Activated CD4-positive, CD25-positive, alpha-beta regulatory T cell treated with anti-CD3 and anti-CD28 coated beads, Interleukin-2, amount 50 U/mL, for 72 hours (primary cell): ENCODE results near the gene MMP24OS.
A peak's percentile ranks its signal among the peaks of the same experiment; 100 is the strongest.
"Not testable (repeated sequence)": the region's sequence is repeated elsewhere in the genome, so short reads cannot be mapped to it uniquely, and the experiment has no call there.

Source experiments
- DNase-seq: peaks from one replicate; pipeline ENCODE4 v3.0.0; 2021

Gene MMP24OS

DNA sequence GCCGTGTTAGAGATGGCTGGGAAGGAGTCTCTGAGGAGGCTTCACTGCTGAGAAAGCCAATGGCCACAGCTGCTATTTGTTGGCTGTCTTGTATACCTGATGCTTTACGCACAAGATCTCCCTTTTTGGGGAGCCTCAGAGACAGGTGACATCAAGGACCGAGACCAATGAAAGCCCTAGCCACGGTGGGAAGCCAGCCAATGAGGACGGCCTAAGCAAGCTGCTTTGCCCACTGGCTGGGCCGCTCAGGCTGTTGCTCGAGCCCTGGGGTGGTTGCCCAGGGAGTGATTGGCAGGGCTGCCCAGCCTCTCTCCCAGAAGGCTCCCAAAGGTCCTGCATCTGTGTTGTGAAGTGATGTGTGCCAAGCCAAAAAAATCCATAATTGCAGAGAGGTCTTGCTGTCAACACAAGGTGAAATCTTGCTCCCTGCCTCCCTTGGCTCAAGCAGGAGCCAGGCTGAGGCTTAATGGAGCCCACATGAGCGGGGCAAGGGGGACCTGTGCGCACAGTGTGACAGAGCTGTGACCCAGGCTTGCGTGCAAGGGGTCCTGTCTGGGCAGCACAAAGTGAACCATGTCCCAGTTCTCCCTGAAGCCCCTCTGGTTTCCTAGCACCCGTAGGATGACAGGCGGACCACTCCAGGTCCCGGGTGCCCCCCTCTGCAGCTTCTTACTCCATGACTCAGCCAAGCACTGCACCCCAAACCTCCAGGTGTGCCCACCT lies 4.3 kb downstream of the MMP24OS start:
- DNase-seq = no peak

DNA sequence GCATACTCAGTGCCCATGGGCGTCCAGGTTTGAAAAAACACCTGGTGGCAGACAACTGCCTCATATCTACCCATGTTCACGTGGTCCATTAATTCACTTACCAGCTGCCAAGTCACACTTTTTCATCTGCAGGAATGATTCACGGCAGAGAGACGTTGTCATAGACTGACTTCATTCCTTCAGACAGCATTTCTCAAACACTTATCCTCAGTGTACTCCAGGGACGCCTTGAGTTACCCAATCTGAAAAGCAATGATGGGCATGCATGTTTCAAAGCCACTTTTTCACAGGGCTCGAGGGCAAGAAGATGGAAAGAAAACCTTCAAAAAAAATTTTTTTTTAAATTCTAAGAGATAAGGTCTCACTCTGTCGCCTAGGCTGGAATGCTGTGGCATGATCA lies 6.0 kb downstream of the MMP24OS start:
- DNase-seq = no peak

DNA sequence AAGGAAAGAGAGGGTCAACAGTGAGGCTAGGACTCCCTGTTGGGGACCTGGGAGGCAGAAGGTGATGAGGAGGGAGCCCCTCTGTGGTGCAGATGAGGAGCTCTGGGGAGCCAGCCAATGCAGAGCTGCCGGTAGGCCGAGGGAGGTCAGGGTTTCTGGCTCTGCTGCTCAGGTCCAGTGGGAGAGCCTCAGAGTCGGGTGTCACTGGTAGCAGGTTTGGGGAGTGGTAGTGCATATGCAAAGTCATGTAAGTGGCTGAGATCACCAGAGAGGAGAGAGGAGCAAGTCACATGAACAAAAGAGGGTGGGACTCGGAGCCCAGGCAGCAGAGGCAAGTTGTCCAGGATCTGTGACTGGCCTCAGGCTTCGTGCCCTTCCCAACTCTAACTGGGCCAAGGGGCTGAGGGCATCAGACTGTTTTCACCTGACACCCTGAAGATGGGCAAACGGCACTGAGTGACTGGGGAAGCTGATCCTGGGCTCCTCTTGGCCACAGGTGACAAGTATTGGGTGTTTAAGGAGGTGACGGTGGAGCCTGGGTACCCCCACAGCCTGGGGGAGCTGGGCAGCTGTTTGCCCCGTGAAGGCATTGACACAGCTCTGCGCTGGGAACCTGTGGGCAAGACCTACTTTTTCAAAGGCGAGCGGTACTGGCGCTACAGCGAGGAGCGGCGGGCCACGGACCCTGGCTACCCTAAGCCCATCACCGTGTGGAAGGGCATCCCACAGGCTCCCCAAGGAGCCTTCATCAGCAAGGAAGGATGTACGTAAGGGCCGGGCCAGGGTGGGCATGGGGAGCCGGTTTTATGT lies 6.6 kb downstream of the MMP24OS start:
- DNase-seq = no peak

DNA sequence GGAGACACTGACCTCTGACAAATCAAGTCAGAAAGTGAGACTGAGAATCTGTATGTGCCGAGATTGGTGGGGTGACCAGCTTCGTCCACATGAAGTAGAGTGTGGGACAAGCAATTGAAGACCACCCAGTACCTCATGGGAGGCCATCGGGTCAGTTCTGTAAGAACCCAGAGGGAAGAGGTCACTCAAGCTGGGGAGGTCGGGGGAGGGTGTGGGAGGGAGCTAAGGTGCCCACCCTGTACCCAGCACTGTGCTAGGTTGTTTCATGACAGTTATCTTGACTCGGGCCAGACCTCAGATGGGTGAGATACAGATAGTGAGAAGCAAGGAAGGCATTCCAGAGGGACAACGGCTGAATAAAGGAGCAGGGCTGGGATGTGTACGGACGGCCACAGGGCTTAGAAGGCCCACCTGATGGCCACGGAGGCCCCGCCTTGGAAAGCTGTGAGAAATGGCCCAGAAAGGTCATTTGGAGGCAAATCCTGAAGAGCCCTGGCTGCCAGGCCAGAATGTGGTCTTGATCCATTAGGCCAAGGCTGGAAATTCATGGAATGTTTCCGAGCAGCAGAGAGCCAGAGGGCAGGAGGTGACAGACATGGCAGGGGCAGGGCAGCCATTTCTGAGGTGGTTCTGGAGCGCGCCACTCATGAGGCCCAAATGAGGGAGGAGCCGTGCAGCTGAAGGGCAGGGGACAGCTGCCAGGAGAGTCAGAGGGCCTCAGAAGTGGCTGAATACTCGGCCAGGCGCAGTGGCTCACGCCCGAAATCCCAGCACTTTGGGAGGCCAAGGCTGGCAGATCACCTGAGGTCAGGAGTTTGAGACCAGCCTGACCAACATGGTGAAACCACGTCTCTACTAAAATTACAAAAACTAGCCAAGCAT lies 7.7 kb downstream of the MMP24OS start:
- DNase-seq = no peak

DNA sequence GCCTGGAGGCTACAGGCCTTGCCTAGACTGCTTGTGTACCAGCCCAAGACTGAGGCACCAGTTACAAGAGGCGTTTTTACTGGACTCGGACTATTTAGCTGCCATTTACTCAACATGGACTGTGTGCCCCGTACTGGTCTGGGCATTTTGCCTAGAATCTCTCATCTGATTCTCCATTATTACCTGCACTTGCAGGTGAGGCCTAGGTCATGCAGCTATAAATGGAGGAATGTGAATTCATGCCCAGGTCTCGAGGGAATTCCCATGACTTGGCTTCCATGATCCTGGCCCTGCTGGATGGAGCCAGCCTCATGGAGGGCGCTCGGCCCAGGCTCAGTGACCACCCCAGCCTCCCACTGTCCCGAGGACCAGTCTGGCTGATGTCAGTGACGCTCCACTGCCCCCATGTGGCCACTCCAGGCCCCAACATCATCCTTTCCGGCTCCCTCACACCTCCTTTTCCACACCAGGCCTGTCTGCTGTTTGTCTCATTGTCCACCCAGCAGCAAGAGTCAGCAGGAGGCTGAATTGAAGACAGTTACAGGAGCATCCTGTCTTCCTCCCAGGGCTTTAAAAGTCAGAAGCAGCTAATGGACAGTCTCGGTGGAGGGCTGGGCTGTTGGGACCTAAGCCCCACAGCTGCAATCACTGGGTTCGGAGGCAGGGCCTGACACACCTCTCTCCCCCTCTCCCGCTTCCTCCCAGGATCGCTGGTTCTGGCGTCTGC lies 8.7 kb downstream of the MMP24OS start:
- peak; percentile 53 for DNase-seq

DNA sequence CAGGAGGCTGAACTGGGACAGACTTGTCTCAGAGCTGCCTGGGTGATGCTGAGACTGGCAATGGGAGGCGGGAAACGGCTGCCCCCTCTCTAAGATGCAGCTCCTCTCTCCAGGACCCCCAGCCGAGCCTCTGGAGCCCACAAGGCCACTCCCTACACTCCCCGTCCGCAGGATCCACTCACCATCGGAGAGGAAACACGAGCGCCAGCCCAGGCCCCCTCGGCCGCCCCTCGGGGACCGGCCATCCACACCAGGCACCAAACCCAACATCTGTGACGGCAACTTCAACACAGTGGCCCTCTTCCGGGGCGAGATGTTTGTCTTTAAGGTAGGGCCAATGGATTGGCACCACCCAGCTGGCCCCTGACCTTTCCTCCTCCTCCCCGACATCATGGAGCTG lies 10.8 kb downstream of the MMP24OS start:
- DNase-seq = no peak

DNA sequence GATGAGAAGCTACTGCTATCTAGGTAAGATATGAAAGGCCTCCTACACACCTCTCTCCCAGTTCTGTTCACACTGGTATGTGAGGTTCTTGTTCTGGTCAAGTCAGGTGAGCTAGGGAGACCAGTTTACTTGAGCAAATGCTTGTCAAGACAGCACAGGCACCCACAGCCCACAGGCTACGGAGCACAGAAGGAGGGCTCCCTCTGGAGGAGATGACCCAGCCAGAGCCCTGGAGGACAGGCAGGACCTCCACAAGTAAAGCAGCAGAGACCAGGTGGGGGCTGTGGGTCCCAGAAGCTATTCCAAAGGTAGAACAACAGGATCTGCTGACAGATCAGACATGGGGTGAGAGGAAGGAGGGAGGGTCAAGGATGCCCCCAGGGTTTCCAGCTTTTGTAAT lies 13.2 kb downstream of the MMP24OS start:
- DNase-seq = no peak

DNA sequence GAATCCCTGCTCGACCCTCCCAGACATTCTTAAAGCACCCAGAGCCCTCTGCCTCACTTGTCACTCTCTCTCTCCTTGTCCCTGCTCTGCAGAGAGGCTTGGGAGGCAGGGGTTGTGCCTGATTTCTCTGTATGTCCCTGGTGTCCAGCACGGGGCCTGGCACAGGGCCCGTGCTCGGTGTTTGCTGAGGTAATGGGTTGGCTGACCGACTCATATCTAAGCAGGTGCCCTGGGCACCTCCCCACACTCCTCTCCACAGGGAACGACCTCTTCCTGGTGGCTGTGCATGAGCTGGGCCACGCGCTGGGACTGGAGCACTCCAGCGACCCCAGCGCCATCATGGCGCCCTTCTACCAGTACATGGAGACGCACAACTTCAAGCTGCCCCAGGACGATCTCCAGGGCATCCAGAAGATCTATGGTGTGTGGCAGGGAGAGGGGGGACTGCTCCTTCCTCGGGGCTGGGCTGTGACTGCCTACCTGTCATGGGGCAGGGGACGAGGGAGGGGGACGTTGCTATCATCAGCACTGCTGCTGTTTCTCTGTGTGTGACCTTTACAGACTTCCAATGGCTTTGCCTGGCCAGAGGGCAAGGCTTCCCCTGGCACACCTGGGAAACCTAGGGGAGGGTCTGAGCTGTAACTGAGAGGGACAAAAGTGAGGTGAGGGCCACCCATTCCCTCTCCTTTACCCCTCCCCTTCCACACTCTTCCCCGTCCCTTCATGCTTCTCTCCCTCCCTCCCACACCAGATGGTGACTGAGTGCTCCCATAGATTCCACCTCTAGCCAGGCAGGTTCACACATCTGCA lies 14.2 kb downstream of the MMP24OS start:
- no peak for DNase-seq

DNA sequence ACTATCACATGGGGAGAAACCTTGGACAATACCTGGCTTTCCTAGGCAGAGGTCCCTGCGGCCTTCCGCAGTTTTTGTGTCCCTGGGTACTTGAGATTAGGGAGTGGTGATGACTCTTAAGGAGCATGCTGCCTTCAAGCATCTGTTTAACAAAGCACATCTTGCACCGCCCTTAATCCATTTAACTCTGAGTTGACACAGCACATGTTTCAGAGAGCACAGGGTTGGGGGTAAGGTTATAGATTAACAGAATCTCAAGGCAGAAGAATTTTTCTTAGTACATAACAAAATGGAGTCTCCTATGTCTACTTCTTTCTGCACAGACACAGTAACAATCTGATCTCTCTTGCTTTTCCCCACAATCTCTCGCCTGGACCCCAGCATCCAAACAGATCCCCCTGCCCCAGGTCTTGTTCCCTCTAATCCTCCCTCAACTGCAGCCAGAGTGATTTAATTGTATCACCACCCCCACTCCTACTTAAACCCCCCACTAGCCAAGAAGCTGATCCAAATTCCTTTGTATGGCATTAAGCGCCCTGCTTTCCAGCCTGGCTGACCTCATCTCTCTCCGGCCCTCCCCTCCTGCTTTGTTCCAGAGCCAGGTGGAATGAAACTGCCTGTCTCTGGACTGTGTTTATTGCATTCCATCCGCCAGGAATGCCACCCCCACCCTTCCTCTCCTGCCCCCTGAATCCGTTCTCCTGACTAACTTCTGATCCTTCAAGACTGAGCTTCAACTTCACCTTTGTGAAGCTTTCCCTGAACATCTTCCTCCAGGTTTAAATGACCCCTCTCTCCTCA lies 15.0 kb downstream of the MMP24OS start:
- not testable (repeated sequence) for DNase-seq

DNA sequence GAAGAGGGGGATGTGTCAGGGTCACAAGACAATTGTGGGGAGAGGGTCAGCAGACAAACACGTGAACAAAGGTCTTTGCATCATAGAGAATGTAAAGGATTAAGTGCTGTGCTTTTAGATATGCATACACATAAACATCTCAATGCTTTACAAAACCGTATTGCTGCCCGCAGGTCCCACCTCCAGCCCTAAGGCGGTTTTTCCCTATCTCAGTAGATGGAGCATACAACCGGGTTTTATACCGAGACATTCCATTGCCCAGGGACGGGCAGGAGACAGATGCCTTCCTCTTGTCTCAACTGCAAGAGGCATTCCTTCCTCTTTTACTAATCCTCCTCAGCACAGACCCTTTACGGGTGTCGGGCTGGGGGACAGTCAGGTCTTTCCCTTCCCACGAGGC lies 15.6 kb downstream of the MMP24OS start:
- DNase-seq = not testable (repeated sequence)

DNA sequence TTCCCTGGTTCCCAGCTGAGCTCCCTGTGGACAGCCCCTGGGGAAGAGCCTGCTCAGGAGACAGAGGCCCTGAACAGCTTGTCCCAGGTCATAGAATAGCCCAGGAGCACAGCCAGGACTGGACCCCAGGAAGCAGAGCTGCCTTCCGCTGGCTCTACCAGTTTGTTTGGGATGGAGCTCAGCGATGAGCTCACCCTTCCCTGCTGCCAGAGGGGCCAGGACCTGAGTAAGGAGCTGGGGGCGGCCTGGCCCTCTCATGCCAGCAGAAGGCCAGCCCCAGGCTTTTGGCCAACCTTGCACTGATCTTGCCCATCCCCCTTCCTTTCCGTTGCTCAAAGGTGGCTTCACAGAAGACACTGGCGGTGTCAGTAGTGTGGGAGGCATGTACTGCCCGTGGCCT lies 17.5 kb downstream of the MMP24OS start:
- no peak for DNase-seq

DNA sequence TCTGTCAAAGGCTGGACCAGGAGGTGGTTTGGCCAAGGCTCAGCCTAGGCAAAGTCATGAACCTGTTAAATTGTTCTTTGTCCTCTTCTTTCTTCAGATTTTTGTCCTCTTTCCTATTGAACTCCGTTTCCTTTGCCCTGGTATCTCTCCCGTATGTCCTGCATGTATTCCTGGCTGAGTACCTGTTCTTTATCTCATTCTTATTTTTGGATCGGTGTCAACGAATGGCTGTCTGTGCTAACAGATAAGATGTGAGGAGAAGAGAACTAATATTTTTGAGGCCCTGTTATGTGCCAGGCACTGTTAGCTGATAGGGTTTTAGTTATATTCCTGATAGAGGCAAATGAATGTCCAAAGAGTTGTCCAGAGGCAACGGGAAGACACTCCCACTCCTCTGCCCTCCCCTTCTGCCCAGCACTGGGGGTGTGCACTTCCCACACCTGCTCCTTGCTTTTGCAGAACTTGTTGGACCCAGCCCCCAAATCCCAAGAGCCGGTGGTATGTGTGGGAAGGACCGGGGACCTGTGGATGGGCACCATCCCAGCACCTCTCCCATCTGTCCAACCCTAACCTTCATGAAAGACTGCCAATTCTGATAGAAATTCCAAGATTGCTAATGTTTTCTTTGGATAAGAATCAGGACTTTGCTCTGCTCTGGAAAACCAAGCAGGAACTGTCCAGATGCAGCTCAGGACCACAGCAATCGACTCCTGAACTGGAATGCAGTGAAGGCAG lies 20.6 kb downstream of the MMP24OS start:
- DNase-seq = no peak

DNA sequence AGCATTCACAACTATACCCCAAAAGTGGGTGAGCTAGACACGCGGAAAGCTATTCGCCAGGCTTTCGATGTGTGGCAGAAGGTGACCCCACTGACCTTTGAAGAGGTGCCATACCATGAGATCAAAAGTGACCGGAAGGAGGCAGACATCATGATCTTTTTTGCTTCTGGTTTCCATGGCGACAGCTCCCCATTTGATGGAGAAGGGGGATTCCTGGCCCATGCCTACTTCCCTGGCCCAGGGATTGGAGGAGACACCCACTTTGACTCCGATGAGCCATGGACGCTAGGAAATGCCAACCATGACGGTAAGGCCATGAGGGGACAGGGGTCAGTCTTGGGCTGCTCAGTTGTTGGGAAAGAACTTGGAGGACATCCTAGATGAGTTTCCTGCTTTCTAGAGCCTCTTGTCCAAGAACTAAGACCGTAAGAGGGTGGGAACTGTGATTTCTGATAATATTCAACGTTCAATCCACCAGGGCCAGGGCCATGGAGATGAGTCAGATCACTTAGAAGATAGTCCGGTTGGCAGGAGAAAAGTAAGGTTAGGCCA lies 23.4 kb downstream of the MMP24OS start:
- DNase-seq = no peak

DNA sequence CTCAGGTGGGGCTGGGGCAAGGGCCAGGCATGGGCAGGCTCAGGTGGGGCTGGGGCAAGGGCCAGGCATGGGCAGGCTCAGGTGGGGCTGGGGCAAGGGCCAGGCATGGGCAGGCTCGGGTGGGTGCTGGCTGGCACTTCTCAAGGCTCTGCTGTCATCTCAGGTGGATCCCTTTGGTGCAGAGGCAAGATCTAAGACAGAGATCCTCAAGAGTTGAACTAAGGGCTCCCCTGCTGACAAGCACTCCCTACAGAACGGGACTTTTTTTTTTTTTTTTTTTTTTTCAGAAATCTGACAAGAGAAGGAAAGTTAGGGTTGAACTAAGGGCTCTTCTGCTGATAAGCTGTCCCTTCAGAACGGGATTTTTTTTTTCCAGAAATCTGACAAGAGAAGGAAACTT lies 24.9 kb downstream of the MMP24OS start:
- no peak for DNase-seq

DNA sequence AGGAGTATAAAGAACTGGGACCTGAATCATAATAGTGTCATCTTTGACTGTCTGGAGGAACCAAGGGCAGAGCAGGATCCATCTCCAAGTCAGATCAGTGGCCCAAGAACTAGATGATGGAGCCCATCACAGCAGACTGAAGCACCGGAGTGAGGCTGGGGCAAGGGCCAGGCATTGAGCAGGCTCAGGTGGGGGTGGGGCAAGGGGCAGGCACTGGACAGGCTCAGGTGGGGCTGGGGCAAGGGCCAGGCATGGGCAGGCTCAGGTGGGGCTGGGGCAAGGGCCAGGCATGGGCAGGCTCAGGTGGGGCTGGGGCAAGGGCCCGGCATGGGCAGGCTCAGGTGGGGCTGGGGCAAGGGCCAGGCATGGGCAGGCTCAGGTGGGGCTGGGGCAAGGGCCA lies 25.3 kb downstream of the MMP24OS start:
- DNase-seq = not testable (repeated sequence)

DNA sequence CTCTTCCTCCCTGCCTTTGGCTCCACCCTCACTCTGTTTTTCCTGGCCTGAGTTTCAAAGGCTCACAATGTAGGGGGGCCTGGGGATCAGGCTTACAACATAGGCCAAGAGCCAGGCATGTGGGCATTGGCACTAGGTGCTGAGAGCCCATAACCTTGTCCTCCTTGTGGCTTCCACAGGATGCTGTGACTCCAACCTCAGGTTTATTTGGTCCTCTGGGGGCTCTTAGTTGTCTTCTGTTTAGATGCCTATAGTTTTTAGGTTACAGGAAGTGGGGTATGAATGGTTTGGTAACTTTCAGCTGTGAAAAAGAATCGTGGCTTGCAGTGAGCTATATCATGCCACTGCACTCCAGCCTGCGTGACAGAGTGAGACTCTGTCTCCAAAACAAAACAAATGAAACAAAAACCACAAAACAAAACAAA lies 25.9 kb downstream of the MMP24OS start:
- no peak for DNase-seq

DNA sequence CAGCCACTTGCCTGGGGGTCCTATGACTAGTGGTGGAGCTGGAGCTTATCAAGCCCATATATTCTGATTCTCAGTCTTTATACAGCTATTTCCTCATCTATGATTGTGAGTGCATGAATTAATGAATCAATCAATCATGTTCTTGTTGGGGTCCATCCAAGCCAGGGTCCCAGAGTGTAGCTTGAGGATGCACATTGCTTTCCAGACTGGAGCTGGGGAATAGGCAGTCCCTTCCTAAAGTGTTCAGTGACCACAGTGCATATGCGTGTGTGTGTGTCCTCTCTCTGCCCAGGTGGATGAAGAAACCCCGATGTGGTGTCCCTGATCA lies 26.3 kb downstream of the MMP24OS start:
- DNase-seq = no peak

DNA sequence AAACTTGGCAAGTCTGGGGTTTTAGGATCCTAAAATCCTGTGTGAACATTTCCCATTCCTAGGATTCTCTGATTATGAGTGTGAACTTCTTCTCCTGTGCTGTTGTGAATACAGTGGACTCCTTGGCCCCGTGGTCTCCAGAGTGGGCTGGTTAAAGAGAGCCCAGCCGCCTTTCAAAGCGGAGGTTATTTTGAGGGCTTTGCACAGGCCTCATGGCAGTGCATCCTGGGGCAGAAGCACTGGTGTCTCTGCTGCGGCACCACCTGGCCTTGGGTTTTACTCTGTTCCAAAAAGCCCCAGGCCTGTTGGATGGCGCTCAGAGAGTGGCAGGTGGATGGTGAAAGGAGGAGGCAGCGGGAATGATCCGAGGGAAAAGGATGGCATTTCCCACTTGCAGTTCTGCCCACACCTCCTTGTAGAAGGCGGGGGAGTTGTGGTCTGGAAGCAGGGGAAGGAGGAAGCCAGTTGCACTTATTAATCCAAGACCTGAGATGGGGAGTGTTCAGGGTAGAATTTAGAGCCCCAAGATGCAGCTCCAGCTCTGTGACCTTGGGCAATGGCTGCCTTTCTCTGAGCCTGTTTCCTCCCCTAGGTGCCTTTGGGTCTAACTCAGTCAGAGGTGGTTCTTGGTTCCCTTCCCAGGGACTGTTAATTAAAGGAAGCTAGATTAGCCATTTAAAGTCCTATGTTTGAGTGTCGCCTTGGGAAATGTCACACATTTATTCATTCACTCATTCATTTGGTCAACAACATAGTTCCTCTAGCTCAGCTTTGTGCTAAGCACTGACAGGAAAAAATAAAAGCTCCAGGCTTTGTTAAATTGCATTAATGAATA lies 29.1 kb downstream of the MMP24OS start:
- no peak for DNase-seq

DNA sequence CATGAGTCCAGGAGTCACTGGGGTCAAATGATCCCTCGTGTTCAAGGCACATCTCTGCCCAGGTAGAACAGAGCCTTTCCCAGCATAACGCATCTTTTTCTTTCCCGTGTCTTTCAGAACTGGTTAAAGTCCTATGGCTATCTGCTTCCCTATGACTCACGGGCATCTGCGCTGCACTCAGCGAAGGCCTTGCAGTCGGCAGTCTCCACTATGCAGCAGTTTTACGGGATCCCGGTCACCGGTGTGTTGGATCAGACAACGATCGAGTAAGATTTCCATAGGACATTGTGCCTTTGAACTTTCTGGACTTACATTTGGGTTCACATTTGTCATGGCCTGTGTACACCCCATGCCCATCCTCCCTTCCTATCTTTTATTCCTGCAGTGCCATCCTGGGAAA lies 31.2 kb downstream of the MMP24OS start:
- DNase-seq = no peak
